ENCODE measurements around the gene HJURP.

Gene HJURP

GRCh38 chr2:233791883-233792329, 62.4 kb downstream of the HJURP start:
- no peak for DNase-seq

GRCh38 chr2:233791151-233791882, 63.0 kb downstream of the HJURP start:
- no peak for DNase-seq

DNA sequence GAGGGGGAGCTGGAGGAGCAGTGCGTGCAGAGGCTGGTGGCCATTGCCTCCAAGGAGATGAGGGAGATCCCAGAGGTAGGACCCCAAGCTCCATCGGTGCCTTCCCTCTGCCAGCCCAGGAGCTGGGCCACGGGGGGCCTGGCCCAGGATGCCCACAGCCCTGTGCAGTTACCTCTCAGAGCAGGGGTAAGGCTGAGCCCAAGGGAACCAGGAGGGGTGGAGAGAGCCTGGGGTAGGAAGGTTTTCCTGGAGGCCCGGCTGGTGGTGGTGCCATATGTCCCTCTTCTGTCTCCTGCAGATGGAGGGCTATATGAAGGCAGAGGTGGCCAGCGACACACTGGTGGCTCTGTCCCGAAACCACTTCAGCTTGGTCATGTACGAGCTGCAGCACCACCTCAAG, 64.8 kb downstream of the HJURP start:
- no peak for DNase-seq
